HEK293 (cell line): ENCODE results near the gene LRRC57.

Experiments used
- BCL11A ChIP-seq: fragments of 450-650 bp; formaldehyde crosslinking; IDR thresholded peaks from 2 replicates; pipeline ENCODE4 v1.5.1; 2016; ENCODE audit warnings: low read depth, missing biosample characterization, missing genetic modification characterization
- MYNN ChIP-seq: fragments of 450-650 bp; formaldehyde crosslinking; IDR thresholded peaks from 2 replicates; pipeline ENCODE4 v1.5.1; 2016; ENCODE audit warnings: missing biosample characterization, missing genetic modification characterization, borderline replicate concordance
- SP2 ChIP-seq: fragments of 450-650 bp; formaldehyde crosslinking; IDR thresholded peaks from 2 replicates; pipeline ENCODE4 v1.5.1; 2016; ENCODE audit warnings: missing biosample characterization, missing genetic modification characterization
- TCF7L2 ChIP-seq: IDR thresholded peaks from 2 replicates; pipeline ENCODE4 v1.6.1; 2011; ENCODE audit warnings: low read depth, mild to moderate bottlenecking, inconsistent platforms, low read length, moderate library complexity, borderline replicate concordance
- ZBTB1 ChIP-seq: fragments of 450-650 bp; formaldehyde crosslinking; IDR thresholded peaks from 2 replicates; pipeline ENCODE4 v1.5.1; 2016; ENCODE audit warnings: missing biosample characterization, missing genetic modification characterization
- ZEB2 ChIP-seq: fragments of 450-650 bp; formaldehyde crosslinking; IDR thresholded peaks from 2 replicates; pipeline ENCODE4 v1.5.1; 2016; ENCODE audit warnings: missing biosample characterization, missing genetic modification characterization
- ZNF132 ChIP-seq: fragments of 450-650 bp; formaldehyde crosslinking; IDR thresholded peaks from 2 replicates; pipeline ENCODE4 v1.5.1; 2017; ENCODE audit warnings: missing biosample characterization, missing genetic modification characterization, borderline replicate concordance
- ZNF169 ChIP-seq: fragments of 450-650 bp; formaldehyde crosslinking; IDR thresholded peaks from 2 replicates; pipeline ENCODE4 v1.5.1; 2016; ENCODE audit warnings: missing biosample characterization, missing genetic modification characterization
- ZNF175 ChIP-seq: fragments of 450-650 bp; formaldehyde crosslinking; IDR thresholded peaks from 2 replicates; pipeline ENCODE4 v1.5.1; 2016; ENCODE audit warnings: missing biosample characterization, missing genetic modification characterization
- ZNF707 ChIP-seq: fragments of 450-650 bp; formaldehyde crosslinking; IDR thresholded peaks from 2 replicates; pipeline ENCODE4 v1.5.1; 2016; ENCODE audit warnings: missing biosample characterization, missing genetic modification characterization
- TF ChIP-seq, protein P1 (sequence below): fragments of 450-650 bp; formaldehyde crosslinking; IDR thresholded peaks from 2 replicates; pipeline ENCODE4 v1.5.1; 2016; ENCODE audit warnings: missing biosample characterization, missing genetic modification characterization, low read depth
- TF ChIP-seq, protein P2 (sequence below): fragments of 450-650 bp; formaldehyde crosslinking; IDR thresholded peaks from 2 replicates; pipeline ENCODE4 v1.5.1; 2016; ENCODE audit warnings: missing biosample characterization, missing genetic modification characterization
- TF ChIP-seq, protein P3 (sequence below): fragments of 450-650 bp; formaldehyde crosslinking; IDR thresholded peaks from 2 replicates; pipeline ENCODE4 v1.5.1; 2016; ENCODE audit warnings: missing biosample characterization, missing genetic modification characterization
- TF ChIP-seq, protein P4 (sequence below): fragments of 450-650 bp; formaldehyde crosslinking; IDR thresholded peaks from 2 replicates; pipeline ENCODE4 v1.5.1; 2016; ENCODE audit warnings: missing biosample characterization, missing genetic modification characterization, borderline replicate concordance

DNA sequence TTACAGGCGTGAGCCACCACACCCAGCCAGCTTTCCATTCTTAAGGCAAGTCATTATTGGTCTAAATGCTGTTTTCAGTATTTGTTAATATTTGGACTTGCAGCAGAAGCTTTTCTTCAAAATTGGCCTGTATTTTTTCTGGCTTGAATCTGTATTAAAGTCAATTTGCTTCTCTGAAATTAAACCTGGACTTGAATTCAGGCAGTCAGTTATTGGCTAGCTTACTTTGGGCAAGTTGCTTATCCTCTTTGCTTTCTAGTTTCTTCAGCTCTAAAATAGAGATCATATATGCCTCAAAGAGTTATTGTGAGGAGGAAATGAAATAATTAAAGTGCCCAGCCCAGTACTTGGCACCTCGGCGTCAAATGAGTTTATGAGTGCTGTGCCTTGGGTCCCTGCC, 44.1 kb upstream of the LRRC57 start:
- no peak for TF ChIP-seq MYNN
- TF ChIP-seq, protein P1, sequence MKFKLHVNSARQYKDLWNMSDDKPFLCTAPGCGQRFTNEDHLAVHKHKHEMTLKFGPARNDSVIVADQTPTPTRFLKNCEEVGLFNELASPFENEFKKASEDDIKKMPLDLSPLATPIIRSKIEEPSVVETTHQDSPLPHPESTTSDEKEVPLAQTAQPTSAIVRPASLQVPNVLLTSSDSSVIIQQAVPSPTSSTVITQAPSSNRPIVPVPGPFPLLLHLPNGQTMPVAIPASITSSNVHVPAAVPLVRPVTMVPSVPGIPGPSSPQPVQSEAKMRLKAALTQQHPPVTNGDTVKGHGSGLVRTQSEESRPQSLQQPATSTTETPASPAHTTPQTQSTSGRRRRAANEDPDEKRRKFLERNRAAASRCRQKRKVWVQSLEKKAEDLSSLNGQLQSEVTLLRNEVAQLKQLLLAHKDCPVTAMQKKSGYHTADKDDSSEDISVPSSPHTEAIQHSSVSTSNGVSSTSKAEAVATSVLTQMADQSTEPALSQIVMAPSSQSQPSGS (tag by site-specific recombination): no peak
- TF ChIP-seq, protein P2, sequence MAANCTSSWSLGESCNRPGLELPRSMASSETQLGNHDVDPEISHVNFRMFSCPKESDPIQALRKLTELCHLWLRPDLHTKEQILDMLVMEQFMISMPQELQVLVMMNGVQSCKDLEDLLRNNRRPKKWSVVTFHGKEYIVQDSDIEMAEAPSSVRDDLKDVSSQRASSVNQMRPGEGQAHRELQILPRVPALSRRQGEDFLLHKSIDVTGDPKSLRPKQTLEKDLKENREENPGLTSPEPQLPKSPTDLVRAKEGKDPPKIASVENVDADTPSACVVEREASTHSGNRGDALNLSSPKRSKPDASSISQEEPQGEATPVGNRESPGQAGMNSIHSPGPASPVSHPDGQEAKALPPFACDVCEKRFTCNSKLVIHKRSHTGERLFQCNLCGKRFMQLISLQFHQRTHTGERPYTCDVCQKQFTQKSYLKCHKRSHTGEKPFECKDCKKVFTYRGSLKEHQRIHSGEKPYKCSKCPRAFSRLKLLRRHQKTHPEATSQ (tag by site-specific recombination): no peak
- TF ChIP-seq TCF7L2: no peak
- TF ChIP-seq ZBTB1: no peak
- TF ChIP-seq SP2 (tag by site-specific recombination): no peak
- TF ChIP-seq, protein P3, sequence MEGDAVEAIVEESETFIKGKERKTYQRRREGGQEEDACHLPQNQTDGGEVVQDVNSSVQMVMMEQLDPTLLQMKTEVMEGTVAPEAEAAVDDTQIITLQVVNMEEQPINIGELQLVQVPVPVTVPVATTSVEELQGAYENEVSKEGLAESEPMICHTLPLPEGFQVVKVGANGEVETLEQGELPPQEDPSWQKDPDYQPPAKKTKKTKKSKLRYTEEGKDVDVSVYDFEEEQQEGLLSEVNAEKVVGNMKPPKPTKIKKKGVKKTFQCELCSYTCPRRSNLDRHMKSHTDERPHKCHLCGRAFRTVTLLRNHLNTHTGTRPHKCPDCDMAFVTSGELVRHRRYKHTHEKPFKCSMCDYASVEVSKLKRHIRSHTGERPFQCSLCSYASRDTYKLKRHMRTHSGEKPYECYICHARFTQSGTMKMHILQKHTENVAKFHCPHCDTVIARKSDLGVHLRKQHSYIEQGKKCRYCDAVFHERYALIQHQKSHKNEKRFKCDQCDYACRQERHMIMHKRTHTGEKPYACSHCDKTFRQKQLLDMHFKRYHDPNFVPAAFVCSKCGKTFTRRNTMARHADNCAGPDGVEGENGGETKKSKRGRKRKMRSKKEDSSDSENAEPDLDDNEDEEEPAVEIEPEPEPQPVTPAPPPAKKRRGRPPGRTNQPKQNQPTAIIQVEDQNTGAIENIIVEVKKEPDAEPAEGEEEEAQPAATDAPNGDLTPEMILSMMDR (tag by site-specific recombination): no peak
- no peak for TF ChIP-seq ZNF169 (tag by site-specific recombination)
- no peak for TF ChIP-seq ZNF707 (tag by site-specific recombination)
- TF ChIP-seq ZEB2 (tag by site-specific recombination): no peak
- no peak for TF ChIP-seq ZNF132 (tag by site-specific recombination)
- TF ChIP-seq ZNF175 (tag by site-specific recombination): no peak
- TF ChIP-seq, protein P4, sequence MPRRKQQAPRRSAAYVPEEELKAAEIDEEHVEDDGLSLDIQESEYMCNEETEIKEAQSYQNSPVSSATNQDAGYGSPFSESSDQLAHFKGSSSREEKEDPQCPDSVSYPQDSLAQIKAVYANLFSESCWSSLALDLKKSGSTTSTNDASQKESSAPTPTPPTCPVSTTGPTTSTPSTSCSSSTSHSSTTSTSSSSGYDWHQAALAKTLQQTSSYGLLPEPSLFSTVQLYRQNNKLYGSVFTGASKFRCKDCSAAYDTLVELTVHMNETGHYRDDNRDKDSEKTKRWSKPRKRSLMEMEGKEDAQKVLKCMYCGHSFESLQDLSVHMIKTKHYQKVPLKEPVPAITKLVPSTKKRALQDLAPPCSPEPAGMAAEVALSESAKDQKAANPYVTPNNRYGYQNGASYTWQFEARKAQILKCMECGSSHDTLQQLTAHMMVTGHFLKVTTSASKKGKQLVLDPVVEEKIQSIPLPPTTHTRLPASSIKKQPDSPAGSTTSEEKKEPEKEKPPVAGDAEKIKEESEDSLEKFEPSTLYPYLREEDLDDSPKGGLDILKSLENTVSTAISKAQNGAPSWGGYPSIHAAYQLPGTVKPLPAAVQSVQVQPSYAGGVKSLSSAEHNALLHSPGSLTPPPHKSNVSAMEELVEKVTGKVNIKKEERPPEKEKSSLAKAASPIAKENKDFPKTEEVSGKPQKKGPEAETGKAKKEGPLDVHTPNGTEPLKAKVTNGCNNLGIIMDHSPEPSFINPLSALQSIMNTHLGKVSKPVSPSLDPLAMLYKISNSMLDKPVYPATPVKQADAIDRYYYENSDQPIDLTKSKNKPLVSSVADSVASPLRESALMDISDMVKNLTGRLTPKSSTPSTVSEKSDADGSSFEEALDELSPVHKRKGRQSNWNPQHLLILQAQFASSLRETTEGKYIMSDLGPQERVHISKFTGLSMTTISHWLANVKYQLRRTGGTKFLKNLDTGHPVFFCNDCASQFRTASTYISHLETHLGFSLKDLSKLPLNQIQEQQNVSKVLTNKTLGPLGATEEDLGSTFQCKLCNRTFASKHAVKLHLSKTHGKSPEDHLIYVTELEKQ (tag by site-specific recombination): no peak
- no peak for TF ChIP-seq BCL11A (tag by site-specific recombination)
